Measurements from ENCODE around the gene ENTPD2.
"Not testable (repeated sequence)": the region's sequence is repeated elsewhere in the genome, so short reads cannot be mapped to it uniquely, and the experiment has no call there.

Gene ENTPD2

GRCh38 chr9:137065336-137065967 lies 11.6 kb upstream of the ENTPD2 start:
- no peak overlapping the region for H3K4me3 ChIP-seq (ENCODE audit: low read depth, low read length)

- H3K4me3 ChIP-seq (ENCODE audit: low read depth, low read length), result no peak overlapping the region
Observed at GRCh38 chr9:137064880-137065164, 11.0 kb upstream of the ENTPD2 start.

GRCh38 chr9:137064027-137064879 lies 10.4 kb upstream of the ENTPD2 start:
- no peak overlapping the region for H3K4me3 ChIP-seq (ENCODE audit: low read depth, low read length)

- no peak overlapping the region for H3K4me3 ChIP-seq (ENCODE audit: low read depth, low read length)
Observed at GRCh38 chr9:137063311-137064026, 9.6 kb upstream of the ENTPD2 start.

- H3K4me3 ChIP-seq (ENCODE audit: low read depth, low read length), result not testable (repeated sequence)
Observed at GRCh38 chr9:137062798-137063197, 8.9 kb upstream of the ENTPD2 start.

GRCh38 chr9:137062384-137062783 lies 8.5 kb upstream of the ENTPD2 start:
- H3K4me3 ChIP-seq (ENCODE audit: low read depth, low read length), result no peak overlapping the region

GRCh38 chr9:137058521-137059234 lies 4.8 kb upstream of the ENTPD2 start:
- no peak overlapping the region for H3K4me3 ChIP-seq (ENCODE audit: low read depth, low read length)

GRCh38 chr9:137057545-137057944 lies 3.7 kb upstream of the ENTPD2 start:
- H3K4me3 ChIP-seq (ENCODE audit: low read depth, low read length), result no peak overlapping the region

GRCh38 chr9:137056739-137057415 lies 3.0 kb upstream of the ENTPD2 start:
- H3K4me3 ChIP-seq (ENCODE audit: low read depth, low read length), result no peak overlapping the region

GRCh38 chr9:137055385-137056364 lies 1.8 kb upstream of the ENTPD2 start:
- no peak overlapping the region for H3K4me3 ChIP-seq (ENCODE audit: low read depth, low read length)

- H3K4me3 ChIP-seq (ENCODE audit: low read depth, low read length), result no peak overlapping the region
Observed at GRCh38 chr9:137054932-137055384, 1.1 kb upstream of the ENTPD2 start.

- peak overlapping the region; percentile 30 for H3K4me3 ChIP-seq (ENCODE audit: low read depth, low read length)
Observed at GRCh38 chr9:137052998-137053943, 590 bp downstream of the ENTPD2 start.

- H3K4me3 ChIP-seq (ENCODE audit: low read depth, low read length), result no peak overlapping the region
Observed at GRCh38 chr9:137052293-137052692, 1.6 kb downstream of the ENTPD2 start.

- H3K4me3 ChIP-seq (ENCODE audit: low read depth, low read length), result no peak overlapping the region
Observed at GRCh38 chr9:137051145-137051724, 2.6 kb downstream of the ENTPD2 start.

GRCh38 chr9:137050570-137050969 lies 3.3 kb downstream of the ENTPD2 start:
- H3K4me3 ChIP-seq (ENCODE audit: low read depth, low read length), result no peak overlapping the region

GRCh38 chr9:137049544-137050449 lies 4.1 kb downstream of the ENTPD2 start:
- no peak overlapping the region for H3K4me3 ChIP-seq (ENCODE audit: low read depth, low read length)
